ENCODE results near the gene SPINK7. TPM values are rescaled to one million over a fixed set of nuclear protein-coding genes. Genes with fewer than 3 reads are reported as not detected.
"Not testable (repeated sequence)": the region's sequence is repeated elsewhere in the genome, so short reads cannot be mapped to it uniquely, and the experiment has no call there.

SPINK7 gene
- total and polyA plus RNA-seq, 12 donors: 0.44 TPM; not detected in 11

- Histone ChIP-seq H3K27ac (no peak overlapping the region), H3K27me3 (no peaks in the 10 kb centered on the region), H3K4me1 (replicated peaks in 1 of 2) (no peaks in the 10 kb centered on the region), H3K36me3 (replicated peaks in 1 of 2) (no peaks in the 10 kb centered on the region), H3K9me3 (replicated peaks in 1 of 3) (no peaks in the 10 kb centered on the region), H3K4me3 (no peak overlapping the region)
- no peak for TF ChIP-seq POLR2A (IDR thresholded peaks at IDR 0.05)
- TF ChIP-seq, protein P1, sequence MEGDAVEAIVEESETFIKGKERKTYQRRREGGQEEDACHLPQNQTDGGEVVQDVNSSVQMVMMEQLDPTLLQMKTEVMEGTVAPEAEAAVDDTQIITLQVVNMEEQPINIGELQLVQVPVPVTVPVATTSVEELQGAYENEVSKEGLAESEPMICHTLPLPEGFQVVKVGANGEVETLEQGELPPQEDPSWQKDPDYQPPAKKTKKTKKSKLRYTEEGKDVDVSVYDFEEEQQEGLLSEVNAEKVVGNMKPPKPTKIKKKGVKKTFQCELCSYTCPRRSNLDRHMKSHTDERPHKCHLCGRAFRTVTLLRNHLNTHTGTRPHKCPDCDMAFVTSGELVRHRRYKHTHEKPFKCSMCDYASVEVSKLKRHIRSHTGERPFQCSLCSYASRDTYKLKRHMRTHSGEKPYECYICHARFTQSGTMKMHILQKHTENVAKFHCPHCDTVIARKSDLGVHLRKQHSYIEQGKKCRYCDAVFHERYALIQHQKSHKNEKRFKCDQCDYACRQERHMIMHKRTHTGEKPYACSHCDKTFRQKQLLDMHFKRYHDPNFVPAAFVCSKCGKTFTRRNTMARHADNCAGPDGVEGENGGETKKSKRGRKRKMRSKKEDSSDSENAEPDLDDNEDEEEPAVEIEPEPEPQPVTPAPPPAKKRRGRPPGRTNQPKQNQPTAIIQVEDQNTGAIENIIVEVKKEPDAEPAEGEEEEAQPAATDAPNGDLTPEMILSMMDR (IDR thresholded peaks at IDR 0.05): no peak
- 66 to 74% (median 71%) methylated on average over 3 of the region's 3 CpGs for WGBS, 4 donors
- intact Hi-C loops (cut with DNase I): no loop called here
- DNase-seq: no peak
These were observed 739 bp upstream of the SPINK7 start for GRCh38 chr5:148311484-148311883.

GRCh38 chr5:148314187-148314586 is 2.0 kb downstream of the SPINK7 start:
- H3K4me1 ChIP-seq (replicated peaks in 1 of 2): no peaks in the 10 kb centered on the region
- H3K27me3 ChIP-seq: no peaks in the 10 kb centered on the region
- no peak overlapping the region for H3K27ac ChIP-seq
- H3K4me3 ChIP-seq: no peak overlapping the region
- 88 to 96% (median 90%) methylated on average over 2 of the region's 2 CpGs for WGBS, 4 donors
- no peaks in the 10 kb centered on the region for H3K36me3 ChIP-seq (replicated peaks in 1 of 2)
- intact Hi-C loops (cut with DNase I): no loop called here
- H3K9me3 ChIP-seq (replicated peaks in 1 of 3): no peaks in the 10 kb centered on the region
- TF ChIP-seq, protein P1 (IDR thresholded peaks at IDR 0.05): no peak
- TF ChIP-seq POLR2A (IDR thresholded peaks at IDR 0.05): no peak
- no peak for DNase-seq

- H3K36me3 ChIP-seq (replicated peaks in 1 of 2): no peaks in the 10 kb centered on the region
- no peak overlapping the region for H3K27ac ChIP-seq
- H3K4me1 ChIP-seq (replicated peaks in 1 of 2): no peaks in the 10 kb centered on the region
- no peak for DNase-seq
- WGBS, 4 donors: 50 to 71% (median 61%) methylated on average over 4 of the region's 4 CpGs
- TF ChIP-seq POLR2A (IDR thresholded peaks at IDR 0.05): no peak
- H3K27me3 ChIP-seq: no peaks in the 10 kb centered on the region
- intact Hi-C loops (cut with DNase I): no loop called here
- no peaks in the 10 kb centered on the region for H3K9me3 ChIP-seq (replicated peaks in 1 of 3)
- no peak overlapping the region for H3K4me3 ChIP-seq
These were observed 2.5 kb downstream of the SPINK7 start for GRCh38 chr5:148314731-148315130.

GRCh38 chr5:148320011-148320963 is 8.1 kb downstream of the SPINK7 start:
- WGBS, 4 donors: 9 to 70% (median 68%) methylated on average over 28 to 40 of the region's 42 CpGs
- H3K4me3 ChIP-seq: peak overlapping the region in 2 of 4 donors; percentile 36 to 37
- H3K36me3 ChIP-seq (replicated peaks in 1 of 2); H3K9me3 ChIP-seq (replicated peaks in 1 of 3); H3K27me3 ChIP-seq; H3K4me1 ChIP-seq (replicated peaks in 1 of 2); intact Hi-C loops (cut with DNase I); H3K27ac ChIP-seq: not testable (repeated sequence)
- DNase-seq: peak in 2 of 7 donors; percentile 18 to 21
- TF ChIP-seq POLR2A (IDR thresholded peaks at IDR 0.05): peak in 1 of 2 donors; percentile 11

GRCh38 chr5:148333262-148333849 is 21.1 kb downstream of the SPINK7 start:
- DNase-seq: no peak
- intact Hi-C loops (cut with DNase I): no loop called here
- Histone ChIP-seq H3K36me3 (replicated peaks in 1 of 2) (no peaks in the 10 kb centered on the region), H3K27ac (no peak overlapping the region), H3K4me1 (replicated peaks in 1 of 2) (no peaks in the 10 kb centered on the region), H3K9me3 (replicated peaks in 1 of 3) (no peaks in the 10 kb centered on the region), H3K27me3 (no peaks in the 10 kb centered on the region), H3K4me3 (no peak overlapping the region)
- TF ChIP-seq, protein P1 (IDR thresholded peaks at IDR 0.05): no peak
- no peak for TF ChIP-seq POLR2A (IDR thresholded peaks at IDR 0.05)
- WGBS, 4 donors: 85 to 89% (median 87%) methylated on average over 4 of the region's 4 CpGs

Data from adrenal gland (tissue), 12 donors.